ENCODE data around the gene DOK4. TPM values are rescaled to one million over a fixed set of nuclear protein-coding genes. Genes with fewer than 3 reads are reported as not detected.
A peak's percentile ranks its signal among the peaks of the same experiment; 100 is the strongest.

The DOK4 gene
- total RNA-seq, 4 donors from 2014 or later, result 5.9 to 36.3 (median 12.9) TPM

DNA sequence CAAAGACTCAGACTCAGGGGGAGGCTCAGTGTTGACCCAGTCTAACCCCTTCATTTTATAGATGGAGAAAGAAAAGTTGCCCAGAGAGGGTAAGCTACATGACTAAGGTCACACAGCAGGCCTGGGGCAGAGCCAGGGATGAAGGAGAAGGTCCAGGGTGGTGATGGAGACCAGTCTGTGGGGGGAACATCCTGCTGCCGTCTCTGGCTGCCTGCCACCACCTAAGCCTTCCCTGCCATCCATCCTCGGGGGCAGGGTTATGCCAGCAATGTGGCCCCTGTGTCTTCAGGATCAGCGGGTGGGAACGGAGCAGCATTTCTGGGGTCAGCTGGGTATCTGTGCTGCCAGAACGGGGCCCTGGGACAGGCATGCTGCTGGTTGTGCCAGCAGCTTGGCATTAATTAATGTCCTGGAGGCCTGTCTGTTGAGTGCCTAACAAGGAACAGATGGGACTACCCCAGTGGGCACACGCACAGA lies 5.5 kb downstream of the DOK4 start:
- ATAC-seq (ENCODE audit: low FRiP score) (no peak), DNase-seq (ENCODE audit: low spot score) (no peak)
- TF ChIP-seq, protein P1, sequence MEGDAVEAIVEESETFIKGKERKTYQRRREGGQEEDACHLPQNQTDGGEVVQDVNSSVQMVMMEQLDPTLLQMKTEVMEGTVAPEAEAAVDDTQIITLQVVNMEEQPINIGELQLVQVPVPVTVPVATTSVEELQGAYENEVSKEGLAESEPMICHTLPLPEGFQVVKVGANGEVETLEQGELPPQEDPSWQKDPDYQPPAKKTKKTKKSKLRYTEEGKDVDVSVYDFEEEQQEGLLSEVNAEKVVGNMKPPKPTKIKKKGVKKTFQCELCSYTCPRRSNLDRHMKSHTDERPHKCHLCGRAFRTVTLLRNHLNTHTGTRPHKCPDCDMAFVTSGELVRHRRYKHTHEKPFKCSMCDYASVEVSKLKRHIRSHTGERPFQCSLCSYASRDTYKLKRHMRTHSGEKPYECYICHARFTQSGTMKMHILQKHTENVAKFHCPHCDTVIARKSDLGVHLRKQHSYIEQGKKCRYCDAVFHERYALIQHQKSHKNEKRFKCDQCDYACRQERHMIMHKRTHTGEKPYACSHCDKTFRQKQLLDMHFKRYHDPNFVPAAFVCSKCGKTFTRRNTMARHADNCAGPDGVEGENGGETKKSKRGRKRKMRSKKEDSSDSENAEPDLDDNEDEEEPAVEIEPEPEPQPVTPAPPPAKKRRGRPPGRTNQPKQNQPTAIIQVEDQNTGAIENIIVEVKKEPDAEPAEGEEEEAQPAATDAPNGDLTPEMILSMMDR (IDR thresholded peaks at IDR 0.05), result no peak

DNA sequence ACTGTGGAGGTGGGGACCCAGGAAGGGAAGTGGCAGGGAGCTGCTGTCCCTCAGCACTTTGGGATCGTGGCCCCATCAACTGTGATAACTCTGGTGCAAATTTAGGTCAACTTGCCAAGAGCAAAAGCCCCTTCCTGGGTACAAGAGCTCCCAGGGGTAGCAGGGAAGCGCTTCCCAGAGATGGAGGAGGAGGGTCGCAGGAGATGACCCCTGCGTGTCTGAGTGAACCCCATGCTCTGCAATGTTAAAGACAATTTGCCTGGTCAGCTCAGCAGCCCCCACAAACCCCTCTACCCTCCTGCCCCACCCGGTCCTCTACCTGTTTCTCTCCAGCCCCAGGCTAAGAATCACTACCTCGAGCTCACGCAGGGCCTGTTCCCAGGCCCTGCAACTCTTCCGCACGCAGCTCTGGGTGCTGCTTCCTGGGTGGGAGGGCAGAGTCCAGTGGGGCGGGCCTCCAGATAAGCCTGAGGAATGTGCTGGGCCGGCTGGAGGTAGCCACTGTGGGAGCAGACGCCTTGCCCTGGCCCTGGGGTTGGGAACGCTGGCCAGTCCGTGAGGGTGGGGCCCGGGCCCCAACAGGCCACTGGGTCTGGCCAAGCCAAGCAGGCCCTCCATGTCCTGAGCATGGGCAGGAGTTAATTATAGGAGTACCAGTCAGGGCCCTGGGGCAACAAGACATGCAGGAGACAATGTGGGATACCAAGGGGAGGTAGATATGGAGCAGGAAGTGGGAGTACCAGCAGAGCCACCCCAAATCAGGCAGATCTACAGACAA lies 6.1 kb downstream of the DOK4 start:
- DNase-seq (ENCODE audit: low spot score), result no peak
- ATAC-seq (ENCODE audit: low FRiP score), result peak; percentile 65
- TF ChIP-seq, protein P1 (IDR thresholded peaks at IDR 0.05), result no peak

DNA sequence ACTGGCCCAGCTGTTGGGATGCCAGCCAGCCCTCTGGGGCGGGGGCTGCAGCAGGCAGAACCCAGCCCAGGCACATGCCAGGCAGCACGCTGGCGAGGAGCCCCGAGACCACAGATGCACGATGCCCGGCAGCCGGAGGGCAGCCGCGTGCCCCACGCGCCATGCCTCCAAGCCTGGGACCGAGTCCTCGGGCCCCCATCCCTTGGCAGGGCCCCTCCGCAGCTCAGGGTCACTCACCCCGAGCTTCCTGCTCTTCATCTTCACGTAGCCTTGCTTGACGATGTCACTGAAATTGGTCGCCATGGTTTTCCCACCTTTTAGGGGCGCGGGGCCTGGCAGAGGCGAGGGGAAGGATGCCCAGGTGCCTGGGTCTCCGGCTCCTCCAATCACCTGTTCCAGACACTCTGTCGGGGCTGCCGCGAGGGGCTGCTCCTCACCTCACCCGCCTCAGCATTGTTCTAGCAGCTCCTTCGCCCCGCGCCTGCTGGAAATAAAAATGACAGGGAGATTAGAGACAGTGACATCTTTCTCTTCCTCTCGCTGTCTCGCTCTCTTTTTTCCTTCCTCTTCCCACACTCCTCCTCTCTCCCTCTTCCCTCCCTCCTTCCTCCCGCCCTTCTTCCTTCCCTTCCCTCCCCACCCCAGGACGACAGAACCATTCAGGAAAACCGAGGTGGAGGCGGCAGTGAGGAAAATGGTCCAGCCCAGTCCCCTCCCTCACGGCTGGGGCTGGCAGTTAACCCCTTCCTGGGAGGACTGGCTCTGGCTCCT lies 6.9 kb downstream of the DOK4 start:
- no peak for DNase-seq (ENCODE audit: low spot score)
- TF ChIP-seq, protein P1 (IDR thresholded peaks at IDR 0.05), result no peak

DNA sequence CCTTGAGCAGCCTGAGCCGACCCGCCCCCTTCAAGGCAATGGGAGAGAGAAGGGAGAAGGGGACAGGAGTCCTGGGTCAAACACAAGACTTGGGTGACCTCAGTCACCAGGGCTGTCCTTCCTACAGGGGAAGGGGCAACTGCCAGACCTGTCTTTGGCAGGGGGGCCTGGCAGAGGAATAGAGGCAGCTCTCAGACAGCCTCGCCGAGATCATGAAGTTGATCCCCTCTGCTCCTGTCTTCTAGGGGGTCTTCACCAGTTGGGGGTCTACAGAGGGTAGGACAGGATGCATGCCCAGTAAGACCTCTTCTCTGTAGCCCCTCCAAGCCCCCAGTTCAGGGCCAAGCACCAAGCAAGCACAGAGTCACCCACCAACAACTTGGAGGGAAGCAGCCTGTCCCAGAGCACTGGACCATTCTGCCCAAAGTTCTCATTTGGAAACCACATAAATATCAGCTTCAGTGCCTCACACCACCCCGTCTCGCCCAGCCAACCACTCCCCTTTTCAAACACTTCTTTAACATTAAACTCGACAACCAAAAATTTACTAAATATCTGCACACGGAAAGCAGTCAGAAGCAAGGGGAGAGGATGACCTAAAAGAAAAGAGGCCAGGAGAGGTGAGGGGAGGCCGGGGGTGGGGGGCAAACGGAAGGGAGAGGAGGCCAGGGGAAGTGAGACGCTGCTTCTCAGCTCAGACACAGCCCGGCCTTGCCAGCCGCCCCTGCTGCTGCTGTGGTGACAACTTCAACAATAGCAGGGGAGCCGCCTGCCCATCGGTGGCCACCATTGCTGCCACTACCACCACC lies 7.7 kb downstream of the DOK4 start:
- ATAC-seq (ENCODE audit: low FRiP score), result no peak
- TF ChIP-seq, protein P1 (IDR thresholded peaks at IDR 0.05), result no peak
- DNase-seq (ENCODE audit: low spot score), result no peak

More for the DNA sequence above, 6.9 kb downstream of the DOK4 start:
- peak; percentile 37 for ATAC-seq (ENCODE audit: low FRiP score)

DNA sequence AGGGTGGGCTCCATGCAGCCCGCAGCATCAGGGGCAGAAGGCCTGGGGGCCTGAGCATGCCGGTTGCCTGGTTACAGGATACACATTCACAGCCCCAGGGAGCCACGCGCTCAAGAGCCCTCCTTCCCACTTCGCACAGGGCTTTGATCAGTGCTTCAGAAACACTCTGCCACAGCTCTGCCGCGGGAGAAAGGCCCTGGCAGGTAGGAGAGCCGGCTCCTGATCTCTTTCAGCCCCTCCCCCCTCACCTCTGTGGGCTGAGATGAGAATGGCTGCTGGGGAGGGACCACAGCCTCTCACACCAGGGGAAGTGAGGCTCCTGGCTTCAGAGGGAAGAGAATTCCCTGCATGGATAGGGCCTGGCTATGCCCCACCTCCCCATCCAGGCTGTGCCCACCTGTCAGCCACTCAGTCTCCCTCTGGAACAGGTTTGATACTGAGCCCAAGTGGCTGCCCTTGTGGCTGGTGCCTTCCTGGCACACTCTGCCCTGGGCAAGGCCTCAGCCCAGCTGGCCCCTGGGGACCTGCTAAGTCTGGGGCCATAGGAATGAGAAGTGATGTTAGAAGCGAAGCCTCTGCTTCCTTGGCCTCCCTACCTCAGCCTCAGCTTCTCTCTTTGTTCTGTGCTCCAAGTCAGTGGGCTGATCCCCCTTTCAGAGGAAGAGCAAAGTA lies 8.6 kb downstream of the DOK4 start:
- DNase-seq (ENCODE audit: low spot score) (no peak), ATAC-seq (ENCODE audit: low FRiP score) (no peak)
- TF ChIP-seq, protein P1 (IDR thresholded peaks at IDR 0.05), result no peak
